PC-3 (cell line): ENCODE data around the gene RFT1. TPM values are rescaled to one million over a fixed set of nuclear protein-coding genes. Genes with fewer than 3 reads are reported as not detected.

ENCODE experiments used
- ATAC-seq: fragments of 200-7000 bp; cut with Tn5 transposase; 2 replicates; pipeline ENCODE4 v1.9.1; 2020; ENCODE audit warnings: mild to moderate bottlenecking, moderate library complexity
- BruUV-seq: library from RNA; stranded (reverse); fragments of 400-500 nt; replicated peaks from 2 replicates; lab custom pipeline; 2021; lab: Mats Ljungman, UMichigan
- CTCF ChIA-PET: fragments of 300-600 bp; sonication (Branson Sonifier 250); formaldehyde crosslinking; loops from one replicate; lab custom pipeline; 2022; ENCODE audit warnings: antibody characterized with exemption; lab: Charles Lee
- POLR2A ChIA-PET: fragments of 300-600 bp; sonication (Branson Sonifier 250); formaldehyde crosslinking; loops from one replicate; lab custom pipeline; 2022; ENCODE audit warnings: antibody characterized with exemption; ENCODE audit not compliant: unreplicated experiment; lab: Charles Lee
- DNase-seq: peaks from one replicate; pipeline ENCODE4 v3.0.0-alpha.2; 2015
- H2AFZ ChIP-seq: fragments of 300-600 bp; sonication (generic); 2 replicates; pipeline ENCODE4 v1.6.0; 2016; ENCODE audit warnings: antibody characterized with exemption, low read length
- H3F3A ChIP-seq: fragments of 300-600 bp; sonication (generic); one replicate; pipeline ENCODE4 v1.6.0; 2017; ENCODE audit warnings: antibody characterized with exemption, low read length, control low read depth, mild to moderate bottlenecking; ENCODE audit not compliant: unreplicated experiment
- H3K27ac ChIP-seq: fragments of 300-600 bp; sonication (generic); 2 replicates; pipeline ENCODE4 v1.5.1; 2016; ENCODE audit warnings: mild to moderate bottlenecking, low read length
- H3K27me3 ChIP-seq: fragments of 300-600 bp; sonication (generic); 2 replicates; pipeline ENCODE4 v1.6.1; 2016; ENCODE audit warnings: low read length, mixed read lengths
- H3K36me3 ChIP-seq: fragments of 300-600 bp; sonication (generic); 2 replicates; pipeline ENCODE4 v1.6.1; 2016; ENCODE audit warnings: low read depth, mixed run types, low read length, mixed read lengths
- H3K4me1 ChIP-seq: fragments of 300-600 bp; sonication (generic); 2 replicates; pipeline ENCODE4 v1.5.1; 2016; ENCODE audit warnings: low read length; ENCODE audit not compliant: insufficient read depth
- H3K4me2 ChIP-seq: fragments of 300-600 bp; sonication (generic); 2 replicates; pipeline ENCODE4 v1.6.0; 2016; ENCODE audit warnings: low read length
- H3K4me3 ChIP-seq: fragments of 300-600 bp; sonication (generic); 2 replicates; pipeline ENCODE4 v1.5.1; 2016; ENCODE audit warnings: mild to moderate bottlenecking, low read length, mixed read lengths
- H3K79me2 ChIP-seq: fragments of 300-600 bp; sonication (generic); 2 replicates; pipeline ENCODE4 v1.6.1; 2017; ENCODE audit warnings: low read length, mixed read lengths
- H3K9ac ChIP-seq: fragments of 300-600 bp; sonication (generic); 2 replicates; pipeline ENCODE4 v1.6.0; 2016; ENCODE audit warnings: mild to moderate bottlenecking, low read length
- H3K9me2 ChIP-seq: fragments of 300-600 bp; sonication (generic); replicated peaks from 2 replicates; pipeline ENCODE4 v1.6.1; 2016; ENCODE audit warnings: mixed run types, low read length, mixed read lengths
- H3K9me3 ChIP-seq: fragments of 300-600 bp; sonication (generic); 2 replicates; pipeline ENCODE4 v1.6.1; 2016; ENCODE audit warnings: low read length, mixed read lengths
- H4K20me1 ChIP-seq: fragments of 300-600 bp; sonication (generic); 2 replicates; pipeline ENCODE4 v1.6.1; 2016; ENCODE audit warnings: low read length, mixed read lengths
- CTCF ChIP-seq: fragments of 300-600 bp; sonication (generic); conservative IDR thresholded peaks from 2 replicates; pipeline ENCODE4 v1.5.1; 2017; ENCODE audit warnings: antibody characterized with exemption, low read depth, mild to moderate bottlenecking, low read length
- EZH2 ChIP-seq: fragments of 300-600 bp; sonication (generic); IDR thresholded peaks from one replicate; pipeline ENCODE4 v1.6.1; 2017; ENCODE audit warnings: antibody characterized with exemption, mild to moderate bottlenecking, low read length; ENCODE audit not compliant: unreplicated experiment
- EZH2phosphoT487 ChIP-seq: fragments of 300-600 bp; sonication (generic); IDR thresholded peaks from 2 replicates; pipeline ENCODE4 v1.6.1; 2018; ENCODE audit warnings: mild to moderate bottlenecking, antibody characterized with exemption, low read length, borderline replicate concordance
- intact Hi-C: fragments of 100-400 bp; cut with micrococcal nuclease; formaldehyde crosslinking; loops from 2 replicates; pipeline ENCODE4 v1.9.0; 2023
- total RNA-seq: library from RNA; depleted of rRNA; stranded (reverse); fragments of >200 nt; gene quantifications from 2 replicates; pipeline ENCODE4 v1.2.3, GENCODE V29; 2014

Gene RFT1
- total RNA-seq, 1 experiment from 2014 or later = 24.6 TPM

GRCh38 chr3:53161820-53162671 is 31.8 kb upstream of the RFT1 start:
- Histone ChIP-seq H3K27me3 (no peaks in the 10 kb centered on the region), H3K9ac (peak overlapping the region; percentile 87), H3K9me2 (no peaks in the 10 kb centered on the region), H3K4me1 (peaks cover 43% of the 10 kb centered on the region), H3K4me3 (peak overlapping the region; percentile 96), H4K20me1 (peaks cover 16% of the 10 kb centered on the region; the same call in 1 of the 2 replicates), H3K79me2 (peaks cover 56% of the 10 kb centered on the region), H3K4me2 (peak overlapping the region; percentile 87), H3F3A (no peaks in the 10 kb centered on the region), H3K27ac (no peak overlapping the region), H2AFZ (no peak overlapping the region), H3K9me3 (no peaks in the 10 kb centered on the region), H3K36me3 (no peaks in the 10 kb centered on the region; the same call in 1 of the 2 replicates)
- peak; percentile 28 for DNase-seq
- ATAC-seq = 0 out of 2 replicates have a peak, but pooled peaks have one; percentile 1
- CTCF ChIA-PET = no interaction called here
- no TSS peak for BruUV-seq
- TF ChIP-seq EZH2 (no peak), EZH2phosphoT487 (no peak), CTCF (no peak)
- intact Hi-C loops = loop anchor here (1.0 to 2.0 kb wide), 2 partner anchors 17 to 48 kb away; no protein-coding TSS in a partner anchor
- POLR2A ChIA-PET = no interaction called here

- ATAC-seq (peak; percentile 3), DNase-seq (no peak)
- ChIA-PET CTCF (interaction anchor here (1.4 kb wide), 2 partner anchors 27 to 47 kb away, joined by 4 to 16 read pairs; no protein-coding TSS in a partner anchor), POLR2A (interaction anchor here (0.5 kb wide), 1 partner anchor 16 kb away, joined by 4 read pairs; no protein-coding TSS in a partner anchor)
- Histone ChIP-seq H3K36me3 (no peaks in the 10 kb centered on the region; the same call in 1 of the 2 replicates), H3K4me1 (peaks cover 43% of the 10 kb centered on the region), H2AFZ (peak overlapping the region; percentile 77), H3K4me3 (peak overlapping the region; percentile 96), H3K27me3 (no peaks in the 10 kb centered on the region), H4K20me1 (peaks cover 16% of the 10 kb centered on the region; the same call in 1 of the 2 replicates), H3K27ac (no peak overlapping the region), H3K9ac (peak overlapping the region; percentile 87), H3K9me2 (no peaks in the 10 kb centered on the region), H3K79me2 (peaks cover 50% of the 10 kb centered on the region), H3K4me2 (peak overlapping the region; percentile 87), H3K9me3 (no peaks in the 10 kb centered on the region), H3F3A (no peaks in the 10 kb centered on the region)
- TF ChIP-seq EZH2phosphoT487 = no peak
- TF ChIP-seq EZH2 = no peak
- TF ChIP-seq CTCF = no peak
- no TSS peak for BruUV-seq
- intact Hi-C loops = loop anchor here (2.0 kb wide), 1 partner anchor 17 kb away; no protein-coding TSS in a partner anchor
These were observed 31.2 kb upstream of the RFT1 start for GRCh38 chr3:53161450-53161819.
